HG02938 (cell line): ENCODE results near the gene TENT5A.

Experiments
- ATAC-seq: cut with Tn5 transposase; IDR thresholded peaks from one replicate; pipeline ENCODE4 v1.9.1; 2021; ENCODE audit warnings: mild to moderate bottlenecking, moderate library complexity; ENCODE audit not compliant: unreplicated experiment

Gene TENT5A

GRCh38 chr6:81772741-81773140, 20.3 kb upstream of the TENT5A start:
- peak; percentile 99 for ATAC-seq

- ATAC-seq, result no peak
These were observed 18.6 kb upstream of the TENT5A start for GRCh38 chr6:81771097-81771496.

GRCh38 chr6:81770381-81770780, 17.9 kb upstream of the TENT5A start:
- ATAC-seq, result no peak

- ATAC-seq, result no peak
These were observed 17.3 kb upstream of the TENT5A start for GRCh38 chr6:81769824-81770223.

- ATAC-seq, result no peak
These were observed 15.9 kb upstream of the TENT5A start for GRCh38 chr6:81768150-81768942.

- ATAC-seq, result no peak
These were observed 14.8 kb upstream of the TENT5A start for GRCh38 chr6:81767163-81767891.

GRCh38 chr6:81766482-81767069, 14.1 kb upstream of the TENT5A start:
- ATAC-seq, result peak; percentile 61

GRCh38 chr6:81764531-81764930, 12.1 kb upstream of the TENT5A start:
- no peak for ATAC-seq

GRCh38 chr6:81763968-81764367, 11.5 kb upstream of the TENT5A start:
- ATAC-seq, result no peak

GRCh38 chr6:81763051-81763450, 10.6 kb upstream of the TENT5A start:
- no peak for ATAC-seq

GRCh38 chr6:81762606-81763005, 10.1 kb upstream of the TENT5A start:
- no peak for ATAC-seq

- ATAC-seq, result no peak
These were observed 9.7 kb upstream of the TENT5A start for GRCh38 chr6:81762132-81762531.

- ATAC-seq, result no peak
These were observed 8.7 kb upstream of the TENT5A start for GRCh38 chr6:81761197-81761596.

GRCh38 chr6:81759782-81760181, 7.3 kb upstream of the TENT5A start:
- ATAC-seq, result no peak

- ATAC-seq, result no peak
These were observed 5.7 kb upstream of the TENT5A start for GRCh38 chr6:81758221-81758620.

GRCh38 chr6:81756690-81757089, 4.2 kb upstream of the TENT5A start:
- ATAC-seq, result no peak

- ATAC-seq, result no peak
These were observed 3.1 kb upstream of the TENT5A start for GRCh38 chr6:81755551-81755950.

- no peak for ATAC-seq
These were observed 2.4 kb upstream of the TENT5A start for GRCh38 chr6:81754906-81755305.

GRCh38 chr6:81753711-81754577, 1.5 kb upstream of the TENT5A start:
- ATAC-seq, result peak; percentile 39

GRCh38 chr6:81752921-81753710, 635 bp upstream of the TENT5A start:
- ATAC-seq, result peak; percentile 43
